ENCODE data around the gene SLC39A5. TPM values are rescaled to one million over a fixed set of nuclear protein-coding genes. Genes with fewer than 3 reads are reported as not detected.
"Not testable (repeated sequence)": the region's sequence is repeated elsewhere in the genome, so short reads cannot be mapped to it uniquely, and the experiment has no call there.

Gene SLC39A5
- total RNA-seq, 4 donors from 2014 or later, result not detected

DNA sequence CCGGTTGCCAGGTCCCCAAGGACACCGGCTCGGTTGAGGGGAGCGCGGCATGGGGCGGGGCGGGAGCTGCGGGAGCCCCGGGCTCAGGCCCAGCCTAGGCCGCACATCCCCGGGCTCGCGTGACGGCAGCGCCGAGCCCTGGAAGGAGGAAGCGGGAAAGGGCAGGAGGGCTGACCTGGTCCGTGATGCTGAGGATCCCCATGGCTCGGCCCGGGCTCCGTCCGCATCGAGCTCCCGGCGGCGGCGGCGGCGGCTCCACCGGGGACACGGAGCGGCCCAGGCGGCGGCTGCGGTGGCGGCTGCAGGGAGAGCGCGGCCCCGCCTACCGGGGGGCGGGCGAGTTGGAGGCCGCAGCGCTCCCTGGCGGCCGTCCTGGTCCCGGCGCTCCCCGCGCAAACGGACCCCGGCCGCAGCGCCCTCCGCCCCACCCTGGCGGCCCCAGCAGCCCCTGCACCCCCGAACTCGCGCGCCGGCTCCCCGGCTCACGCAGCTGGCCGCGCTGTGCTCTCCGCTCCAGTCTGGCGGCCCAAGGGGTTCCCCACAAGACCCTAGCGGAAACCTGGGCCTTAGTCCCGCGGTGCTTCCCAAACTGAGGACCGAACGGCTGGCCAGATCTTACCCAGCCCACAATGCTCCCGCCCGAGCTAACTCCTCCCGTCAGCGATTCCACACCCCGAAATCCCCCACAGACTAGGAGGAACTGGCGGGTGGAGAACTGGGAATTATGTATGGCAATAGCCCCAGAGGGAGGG is 28.4 kb downstream of the SLC39A5 start, which contains the start of gene ANKRD52:
Gene ANKRD52 (minus strand): TSS at position 317 of the 752 bp plus-strand sequence. CDS start 115 bp downstream, at position 202.
- H3K4me3 ChIP-seq (ENCODE audit: low read depth, poor library complexity, severe bottlenecking), result peak within 1 kb of the TSS; percentile 63
- intact Hi-C loops (cut with DNase I; ENCODE audit: low total_unique reads), result no loop called here
- 0% methylated on average over 16 to 41 of the region's 78 CpGs for WGBS, 2 donors
- TF ChIP-seq POLR2A (IDR thresholded peaks at IDR 0.05), result no peak
- TF ChIP-seq, protein P1, sequence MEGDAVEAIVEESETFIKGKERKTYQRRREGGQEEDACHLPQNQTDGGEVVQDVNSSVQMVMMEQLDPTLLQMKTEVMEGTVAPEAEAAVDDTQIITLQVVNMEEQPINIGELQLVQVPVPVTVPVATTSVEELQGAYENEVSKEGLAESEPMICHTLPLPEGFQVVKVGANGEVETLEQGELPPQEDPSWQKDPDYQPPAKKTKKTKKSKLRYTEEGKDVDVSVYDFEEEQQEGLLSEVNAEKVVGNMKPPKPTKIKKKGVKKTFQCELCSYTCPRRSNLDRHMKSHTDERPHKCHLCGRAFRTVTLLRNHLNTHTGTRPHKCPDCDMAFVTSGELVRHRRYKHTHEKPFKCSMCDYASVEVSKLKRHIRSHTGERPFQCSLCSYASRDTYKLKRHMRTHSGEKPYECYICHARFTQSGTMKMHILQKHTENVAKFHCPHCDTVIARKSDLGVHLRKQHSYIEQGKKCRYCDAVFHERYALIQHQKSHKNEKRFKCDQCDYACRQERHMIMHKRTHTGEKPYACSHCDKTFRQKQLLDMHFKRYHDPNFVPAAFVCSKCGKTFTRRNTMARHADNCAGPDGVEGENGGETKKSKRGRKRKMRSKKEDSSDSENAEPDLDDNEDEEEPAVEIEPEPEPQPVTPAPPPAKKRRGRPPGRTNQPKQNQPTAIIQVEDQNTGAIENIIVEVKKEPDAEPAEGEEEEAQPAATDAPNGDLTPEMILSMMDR (IDR thresholded peaks at IDR 0.05), result no peak
- DNase-seq (ENCODE audit: low spot score in 2 of 2), result peak; percentile 52 to 93

DNA sequence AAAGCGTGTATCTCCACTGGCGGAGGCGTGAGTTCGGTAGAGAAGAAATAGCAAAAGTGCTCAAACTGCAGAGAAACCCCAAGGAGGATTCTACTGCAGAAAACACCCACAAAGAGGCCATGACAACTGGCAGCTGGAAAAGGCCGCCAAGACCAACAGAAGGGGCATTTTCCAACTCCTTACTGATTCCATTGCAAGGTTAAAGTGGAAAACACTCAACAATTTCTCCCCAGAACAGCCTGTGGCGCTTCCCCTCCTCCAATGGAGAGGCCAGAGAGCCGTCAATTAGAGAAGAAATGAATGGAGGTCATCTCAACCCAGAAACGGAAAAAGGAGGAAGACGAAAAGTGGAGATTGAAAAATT is 29.0 kb downstream of the SLC39A5 start:
- no peak for DNase-seq (ENCODE audit: low spot score in 2 of 2)
- intact Hi-C loops (cut with DNase I; ENCODE audit: low total_unique reads), result no loop called here
- 6% methylated on average over 9 of the region's 9 CpGs for WGBS, 2 donors
- peak overlapping the region; percentile 63 for H3K4me3 ChIP-seq (ENCODE audit: low read depth, poor library complexity, severe bottlenecking)
- no peak for TF ChIP-seq POLR2A (IDR thresholded peaks at IDR 0.05)
- TF ChIP-seq, protein P1 (IDR thresholded peaks at IDR 0.05), result no peak

DNA sequence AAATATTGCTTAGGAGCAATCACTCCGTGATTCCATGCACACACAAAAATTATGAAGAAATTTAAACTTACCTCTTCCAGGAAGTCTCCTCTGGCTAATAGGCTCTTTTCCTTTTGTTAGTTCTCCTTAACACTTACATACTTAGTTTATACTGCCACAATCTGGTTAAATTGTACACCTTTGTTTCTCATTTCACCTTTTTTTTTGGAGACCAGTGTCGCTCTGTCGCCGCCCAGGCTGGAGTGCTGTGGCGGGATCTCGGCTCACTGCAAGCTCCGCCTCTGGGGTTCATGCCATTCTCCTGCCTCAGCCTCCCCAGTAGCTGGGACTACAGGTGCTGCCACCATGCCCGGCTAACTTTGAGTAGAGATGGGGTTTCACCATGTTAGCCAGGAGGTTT is 30.5 kb downstream of the SLC39A5 start:
- TF ChIP-seq, protein P1 (IDR thresholded peaks at IDR 0.05), result no peak
- TF ChIP-seq POLR2A (IDR thresholded peaks at IDR 0.05), result no peak
- intact Hi-C loops (cut with DNase I; ENCODE audit: low total_unique reads), result no loop called here
- H3K4me3 ChIP-seq (ENCODE audit: low read depth, poor library complexity, severe bottlenecking), result no peak overlapping the region
- 96% methylated on average over 8 of the region's 8 CpGs for WGBS, 2 donors
- no peak for DNase-seq (ENCODE audit: low spot score in 2 of 2)

DNA sequence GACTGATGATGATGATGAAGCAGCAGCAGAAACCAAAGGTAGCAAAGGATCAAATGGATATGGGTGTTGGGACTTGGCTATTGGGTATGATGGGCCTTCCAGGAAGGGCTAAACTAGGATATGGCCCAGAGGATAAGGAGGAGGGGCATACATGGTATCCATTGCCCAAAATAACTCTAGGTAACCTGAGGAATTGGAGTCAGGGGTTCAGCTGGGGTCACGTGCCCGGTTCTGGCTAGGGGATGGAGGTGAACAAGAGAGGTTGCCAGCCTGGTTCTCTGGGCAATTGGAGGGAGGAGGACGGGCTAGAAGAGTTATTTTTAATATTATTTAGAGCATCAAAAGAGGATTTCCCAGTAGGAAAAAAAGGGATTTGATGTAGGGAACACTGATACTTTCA is 31.1 kb downstream of the SLC39A5 start:
- intact Hi-C loops (cut with DNase I; ENCODE audit: low total_unique reads), result no loop called here
- 91 to 92% methylated on average over 3 of the region's 3 CpGs for WGBS, 2 donors
- no peak for DNase-seq (ENCODE audit: low spot score in 2 of 2)
- TF ChIP-seq, protein P1 (IDR thresholded peaks at IDR 0.05), result no peak
- TF ChIP-seq POLR2A (IDR thresholded peaks at IDR 0.05), result no peak
- H3K4me3 ChIP-seq (ENCODE audit: low read depth, poor library complexity, severe bottlenecking), result no peak overlapping the region

GRCh38 chr12:56261503-56262232 is 31.8 kb downstream of the SLC39A5 start:
- no peak overlapping the region for H3K4me3 ChIP-seq (ENCODE audit: low read depth, poor library complexity, severe bottlenecking)
- no peak for DNase-seq (ENCODE audit: low spot score in 2 of 2)
- intact Hi-C loops (cut with DNase I; ENCODE audit: low total_unique reads), result no loop called here
- WGBS, 2 donors, result 71 to 77% methylated on average over 5 of the region's 5 CpGs
- TF ChIP-seq, protein P1 (IDR thresholded peaks at IDR 0.05), result no peak
- TF ChIP-seq POLR2A (IDR thresholded peaks at IDR 0.05), result no peak

GRCh38 chr12:56262955-56263354 is 33.1 kb downstream of the SLC39A5 start:
- intact Hi-C loops (cut with DNase I; ENCODE audit: low total_unique reads); H3K4me3 ChIP-seq (ENCODE audit: low read depth, poor library complexity, severe bottlenecking); DNase-seq (ENCODE audit: low spot score in 2 of 2): not testable (repeated sequence)
- 94 to 95% methylated on average over 7 of the region's 7 CpGs for WGBS, 2 donors

DNA sequence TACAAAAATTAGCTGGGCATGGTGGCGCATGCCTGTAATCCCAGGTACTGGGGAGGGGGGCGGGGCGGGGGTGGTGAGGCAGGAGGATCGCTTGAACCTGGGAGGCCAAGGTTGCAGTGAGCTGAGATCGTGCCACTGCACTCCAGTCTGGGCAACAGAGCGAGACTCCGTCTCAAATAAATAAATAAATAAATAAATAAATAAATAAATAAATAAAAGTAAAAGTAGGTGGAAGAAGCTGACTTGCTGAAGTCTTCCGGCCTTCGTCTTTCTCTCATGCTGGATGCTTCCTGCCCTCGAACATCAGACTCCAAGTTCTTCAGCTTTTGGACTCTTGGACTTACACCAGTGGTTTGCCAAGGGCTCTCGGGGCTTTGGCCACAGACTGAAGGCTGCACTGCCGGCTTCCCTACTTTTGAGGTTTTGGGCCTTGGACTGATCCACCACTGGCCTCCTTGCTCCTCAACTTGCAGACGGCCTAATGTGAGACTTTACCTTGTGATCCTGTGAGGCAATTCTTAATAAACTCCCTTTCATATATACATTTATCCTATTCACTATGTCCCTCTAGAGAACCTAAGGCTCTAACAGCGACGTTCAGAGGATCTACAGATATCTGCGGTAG is 36.3 kb downstream of the SLC39A5 start:
- intact Hi-C loops (cut with DNase I; ENCODE audit: low total_unique reads); DNase-seq (ENCODE audit: low spot score in 2 of 2): not testable (repeated sequence)
- WGBS, 2 donors, result 51 to 55% methylated on average over 16 of the region's 16 CpGs

More for the DNA sequence above, 36.3 kb downstream of the SLC39A5 start:
- H3K4me3 ChIP-seq (ENCODE audit: low read depth, poor library complexity, severe bottlenecking), result peak overlapping the region; percentile 62

Measured in lower leg skin (tissue), 4 donors.